ENCODE measurements around the gene MEPCE. TPM values are rescaled to one million over a fixed set of nuclear protein-coding genes. Genes with fewer than 3 reads are reported as not detected.

The MEPCE gene
- total RNA-seq, 2 experiments from 2014 or later, result 52.6 to 57.0 TPM

GRCh38 chr7:100469227-100470044 lies 39.8 kb downstream of the MEPCE start:
- peak; percentile 90 for TF ChIP-seq CTCF (IDR thresholded peaks at IDR 0.05)
- no peak overlapping the region for H3K4me3 Mint-ChIP-seq
- no peaks in the 10 kb centered on the region for H3K27me3 ChIP-seq (ENCODE audit: control insufficient read depth in 1 of 2, insufficient read depth in 2 of 2, low read length in 2 of 2)
- peaks cover 69% of the 10 kb centered on the region for H3K36me3 Mint-ChIP-seq (ENCODE audit: low read depth)
- H3K9me3 ChIP-seq (ENCODE audit: control insufficient read depth in 1 of 2, insufficient read depth in 1 of 2, low read length in 2 of 2), result no peaks in the 10 kb centered on the region
- H3K27ac Mint-ChIP-seq, result no peak overlapping the region
- no peak overlapping the region for H3K27ac ChIP-seq (ENCODE audit: low read depth in 1 of 2, low read length in 2 of 2)
- no peaks in the 10 kb centered on the region for H3K9me3 Mint-ChIP-seq
- DNase-seq (peak; percentile 70 to 92 (median 82)), ATAC-seq (ENCODE audit: poor library complexity) (peak; percentile 97)
- intact Hi-C loops (cut with DNase I, micrococcal nuclease), result loop anchor here (1.0 to 10.0 kb wide), 7 partner anchors 13 to 585 kb away; partner anchors contain the start of genes NYAP1 (in 2 of the 2) and SLC12A9 (in 1 of the 2)
- H3K4me1 ChIP-seq (ENCODE audit: insufficient read depth, low read length), result peaks cover 38% of the 10 kb centered on the region
- H3K4me3 ChIP-seq (ENCODE audit: low read length), result no peak overlapping the region
- H3K4me1 Mint-ChIP-seq (ENCODE audit: low read depth), result peaks cover 32% of the 10 kb centered on the region
- CTCF ChIA-PET, result interaction anchor here (0.8 to 2.9 kb wide), 5 partner anchors 10 to 236 kb away, joined by 3 to 22 read pairs (median 9); partner anchors contain the start of genes NYAP1, POP7 and TSC22D4
- peaks cover 78% of the 10 kb centered on the region for H3K36me3 ChIP-seq (ENCODE audit: insufficient read depth, low read length)
- POLR2A ChIA-PET, result interaction anchor here (0.7 to 2.0 kb wide), 7 partner anchors 10 to 224 kb away, joined by 3 to 12 read pairs (median 4); partner anchors contain the start of genes AGFG2, FBXO24, LRCH4 and MEPCE
- H3K27me3 Mint-ChIP-seq, result no peaks in the 10 kb centered on the region

- Histone ChIP-seq H3K36me3 (ENCODE audit: insufficient read depth, low read length) (peaks cover 85% of the 10 kb centered on the region), H3K4me1 (ENCODE audit: insufficient read depth, low read length) (peaks cover 54% of the 10 kb centered on the region), H3K27me3 (ENCODE audit: control insufficient read depth in 1 of 2, insufficient read depth in 2 of 2, low read length in 2 of 2) (no peaks in the 10 kb centered on the region), H3K27ac (ENCODE audit: low read depth in 1 of 2, low read length in 2 of 2) (no peak overlapping the region), H3K9me3 (ENCODE audit: control insufficient read depth in 1 of 2, insufficient read depth in 1 of 2, low read length in 2 of 2) (no peaks in the 10 kb centered on the region), H3K4me3 (ENCODE audit: low read length) (no peak overlapping the region)
- ChIA-PET CTCF (interaction anchor here (0.9 to 2.9 kb wide), 3 partner anchors 12 to 89 kb away, joined by 4 to 22 read pairs (median 16); partner anchors contain the start of gene NYAP1), POLR2A (interaction anchor here (1.0 to 2.0 kb wide), 2 partner anchors 35 to 41 kb away, joined by 3 to 6 read pairs; partner anchors contain the start of genes MEPCE, PPP1R35 and ZCWPW1)
- no peak overlapping the region for H3K4me3 Mint-ChIP-seq
- H3K9me3 Mint-ChIP-seq, result no peaks in the 10 kb centered on the region
- peaks cover 43% of the 10 kb centered on the region for H3K4me1 Mint-ChIP-seq (ENCODE audit: low read depth)
- ATAC-seq (ENCODE audit: poor library complexity), result no peak
- peak overlapping the region; percentile 86 for H3K27ac Mint-ChIP-seq
- intact Hi-C loops (cut with DNase I, micrococcal nuclease), result loop anchor here in 1 of 2 experiments (10.0 kb wide), 1 partner anchor 384 kb away; the partner anchor contains the start of gene SLC12A9
- no peak for DNase-seq
- peaks cover 72% of the 10 kb centered on the region for H3K36me3 Mint-ChIP-seq (ENCODE audit: low read depth)
- no peaks in the 10 kb centered on the region for H3K27me3 Mint-ChIP-seq
- no peak for TF ChIP-seq CTCF (IDR thresholded peaks at IDR 0.05)
These were observed 41.4 kb downstream of the MEPCE start for GRCh38 chr7:100471021-100471420.

DNA sequence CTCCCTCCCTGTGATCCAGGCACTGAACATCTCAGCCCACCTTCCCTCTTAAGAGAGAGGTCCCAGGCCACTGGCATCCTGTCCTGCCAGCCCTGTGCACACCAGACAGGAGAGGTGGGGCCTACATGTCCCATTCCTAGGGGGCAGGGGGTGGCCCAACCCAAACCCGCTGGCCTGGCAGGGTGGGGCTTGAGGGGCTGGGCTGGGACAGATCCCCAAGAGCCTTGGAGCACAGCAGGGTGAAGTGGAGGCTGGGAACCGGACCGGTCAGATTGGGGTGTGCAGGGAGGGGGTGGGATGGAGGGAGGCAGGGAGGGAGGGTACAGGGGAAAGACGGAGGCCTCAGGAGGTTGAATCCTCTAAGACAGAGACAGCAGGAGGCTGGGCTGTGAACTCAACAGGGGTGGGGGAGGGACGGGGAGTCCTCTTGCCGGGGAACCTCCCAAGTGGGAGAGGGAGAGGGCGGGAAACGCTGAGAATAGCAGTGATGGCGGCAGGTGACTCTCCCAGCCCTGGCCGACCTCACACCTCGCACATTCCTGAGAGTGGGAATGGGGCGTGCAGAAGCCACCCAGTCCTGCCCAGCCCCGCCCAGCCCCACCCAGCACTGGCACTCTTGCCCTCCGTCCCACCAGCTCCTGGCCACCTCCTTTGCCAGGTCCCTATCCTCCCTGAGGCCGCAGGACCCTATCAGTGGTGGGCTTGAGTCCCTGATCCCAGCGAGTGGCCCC lies 42.7 kb downstream of the MEPCE start:
- H3K4me1 Mint-ChIP-seq (ENCODE audit: low read depth), result peaks cover 55% of the 10 kb centered on the region
- no peaks in the 10 kb centered on the region for H3K27me3 Mint-ChIP-seq
- H3K4me3 Mint-ChIP-seq, result no peak overlapping the region
- no peak for TF ChIP-seq CTCF (IDR thresholded peaks at IDR 0.05)
- no peaks in the 10 kb centered on the region for H3K9me3 ChIP-seq (ENCODE audit: control insufficient read depth in 1 of 2, insufficient read depth in 1 of 2, low read length in 2 of 2)
- H3K27ac ChIP-seq (ENCODE audit: low read depth in 1 of 2, low read length in 2 of 2), result peak overlapping the region; percentile 5 to 46
- ChIA-PET CTCF (interaction anchor here (0.9 to 1.4 kb wide), 2 partner anchors 88 kb away, joined by 3 to 4 read pairs; no protein-coding TSS in a partner anchor), POLR2A (no interaction called here)
- DNase-seq, result no peak
- H3K4me1 ChIP-seq (ENCODE audit: insufficient read depth, low read length), result peaks cover 67% of the 10 kb centered on the region
- H3K27ac Mint-ChIP-seq, result peak overlapping the region; percentile 86
- ATAC-seq (ENCODE audit: poor library complexity), result no peak
- H3K9me3 Mint-ChIP-seq, result no peaks in the 10 kb centered on the region
- intact Hi-C loops (cut with DNase I, micrococcal nuclease), result loop anchor here in 1 of 2 experiments (10.0 kb wide), 1 partner anchor 383 kb away; the partner anchor contains the start of gene SLC12A9
- peaks cover 86% of the 10 kb centered on the region for H3K36me3 ChIP-seq (ENCODE audit: insufficient read depth, low read length)
- H3K4me3 ChIP-seq (ENCODE audit: low read length), result no peak overlapping the region
- no peaks in the 10 kb centered on the region for H3K27me3 ChIP-seq (ENCODE audit: control insufficient read depth in 1 of 2, insufficient read depth in 2 of 2, low read length in 2 of 2)
- peaks cover 70% of the 10 kb centered on the region for H3K36me3 Mint-ChIP-seq (ENCODE audit: low read depth)
